Esophagus mucosa (tissue), 1 donor: ENCODE results near the gene ERVW-1. TPM values are rescaled to one million over a fixed set of nuclear protein-coding genes. Genes with fewer than 3 reads are reported as not detected.
"Not testable (repeated sequence)": the region's sequence is repeated elsewhere in the genome, so short reads cannot be mapped to it uniquely, and the experiment has no call there.

Experiments used
- ATAC-seq: fragments of 200-7000 bp; cut with Tn5 transposase; one replicate; pipeline ENCODE4 v1.9.1; 2020
- total RNA-seq: library from RNA; stranded (reverse); gene quantifications from one replicate; pipeline ENCODE4 v1.2.4, GENCODE V29; 2023
- donor health status: DM: yes; HTN: yes; CAD: no.

Gene ERVW-1, protein sequence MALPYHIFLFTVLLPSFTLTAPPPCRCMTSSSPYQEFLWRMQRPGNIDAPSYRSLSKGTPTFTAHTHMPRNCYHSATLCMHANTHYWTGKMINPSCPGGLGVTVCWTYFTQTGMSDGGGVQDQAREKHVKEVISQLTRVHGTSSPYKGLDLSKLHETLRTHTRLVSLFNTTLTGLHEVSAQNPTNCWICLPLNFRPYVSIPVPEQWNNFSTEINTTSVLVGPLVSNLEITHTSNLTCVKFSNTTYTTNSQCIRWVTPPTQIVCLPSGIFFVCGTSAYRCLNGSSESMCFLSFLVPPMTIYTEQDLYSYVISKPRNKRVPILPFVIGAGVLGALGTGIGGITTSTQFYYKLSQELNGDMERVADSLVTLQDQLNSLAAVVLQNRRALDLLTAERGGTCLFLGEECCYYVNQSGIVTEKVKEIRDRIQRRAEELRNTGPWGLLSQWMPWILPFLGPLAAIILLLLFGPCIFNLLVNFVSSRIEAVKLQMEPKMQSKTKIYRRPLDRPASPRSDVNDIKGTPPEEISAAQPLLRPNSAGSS
- total RNA-seq = not detected

DNA sequence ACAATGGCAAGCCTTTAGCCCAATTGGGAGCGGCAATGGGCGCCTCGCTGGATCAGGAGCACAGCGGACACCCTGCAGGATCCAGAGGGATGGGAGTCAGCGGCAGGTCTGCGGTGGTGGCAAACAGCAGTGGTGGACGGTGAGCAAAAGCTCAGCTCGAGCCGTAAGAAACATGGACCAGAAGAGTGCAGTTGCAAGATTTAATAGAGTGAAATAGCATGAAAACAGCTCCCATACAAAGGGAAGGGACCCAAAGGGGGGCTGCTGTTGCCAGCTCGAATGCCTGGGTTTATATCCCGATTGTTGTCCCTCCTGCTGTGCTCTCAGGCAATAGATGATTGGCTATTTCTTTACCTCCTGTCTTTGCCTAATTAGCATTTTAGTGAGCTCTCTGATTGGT, at the start of gene ERVW-1:
ERVW-1 (minus strand) TSS at position 266 of the 400 bp plus-strand sequence. CDS start 7,565 bp downstream, outside the sequence.
- ATAC-seq = not testable (repeated sequence)

DNA sequence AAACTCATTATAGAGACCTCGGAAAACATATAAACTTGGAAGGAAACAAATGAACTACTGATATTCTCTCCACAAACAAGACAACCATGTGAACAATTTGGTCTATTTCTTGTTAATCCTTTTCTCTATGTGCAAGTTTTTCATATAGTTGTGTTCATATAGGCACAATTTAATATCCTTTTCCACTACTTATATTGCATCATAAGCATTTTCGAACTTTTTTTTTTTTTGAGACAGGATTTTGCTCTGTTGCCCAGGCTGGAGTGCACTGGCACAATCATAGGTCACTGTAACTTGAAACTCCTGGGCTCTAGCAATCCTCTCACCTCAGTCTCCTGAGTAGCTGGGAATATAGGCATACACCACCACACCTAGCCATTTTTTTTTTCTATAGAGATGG, 45.4 kb upstream of the ERVW-1 start:
- ATAC-seq = no peak

DNA sequence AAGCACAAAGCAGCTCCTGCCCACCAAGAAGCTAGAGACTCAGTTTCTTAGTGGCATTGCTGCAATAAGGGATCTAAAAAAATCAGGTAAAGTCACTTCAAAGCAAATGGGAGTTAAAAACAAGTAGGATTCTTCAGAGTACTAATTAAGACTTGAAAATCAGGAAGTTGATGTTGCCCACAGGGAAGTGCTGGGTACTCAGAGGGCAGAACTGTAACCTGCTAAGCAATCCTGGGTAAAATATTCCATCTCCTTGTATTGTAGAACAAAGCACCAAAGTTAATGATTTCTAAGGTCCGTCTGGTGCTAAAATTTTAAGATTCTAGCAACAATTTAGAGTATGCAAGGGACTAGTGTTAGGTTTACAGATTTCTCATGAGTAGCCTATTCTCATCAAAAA, 42.3 kb upstream of the ERVW-1 start:
- no peak for ATAC-seq

DNA sequence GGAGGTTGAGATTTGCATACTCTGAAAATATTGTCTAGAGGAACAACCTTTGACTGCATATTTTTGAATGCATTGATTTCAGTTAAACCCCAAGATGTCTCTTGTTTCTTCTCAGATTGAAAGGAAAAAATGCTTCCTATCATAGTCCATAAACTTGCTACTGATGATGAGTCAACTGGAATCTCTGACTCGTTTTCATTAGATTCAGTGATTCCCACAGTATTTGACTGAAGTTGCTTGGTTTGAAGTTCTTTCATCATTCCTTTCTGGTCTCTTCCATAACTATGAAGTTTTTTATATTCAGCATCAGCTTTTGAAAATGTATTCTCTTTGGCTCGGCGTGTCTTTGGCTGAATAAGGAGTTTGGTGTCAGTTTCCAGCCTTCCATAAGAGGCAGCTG, 39.9 kb upstream of the ERVW-1 start:
- no peak for ATAC-seq

DNA sequence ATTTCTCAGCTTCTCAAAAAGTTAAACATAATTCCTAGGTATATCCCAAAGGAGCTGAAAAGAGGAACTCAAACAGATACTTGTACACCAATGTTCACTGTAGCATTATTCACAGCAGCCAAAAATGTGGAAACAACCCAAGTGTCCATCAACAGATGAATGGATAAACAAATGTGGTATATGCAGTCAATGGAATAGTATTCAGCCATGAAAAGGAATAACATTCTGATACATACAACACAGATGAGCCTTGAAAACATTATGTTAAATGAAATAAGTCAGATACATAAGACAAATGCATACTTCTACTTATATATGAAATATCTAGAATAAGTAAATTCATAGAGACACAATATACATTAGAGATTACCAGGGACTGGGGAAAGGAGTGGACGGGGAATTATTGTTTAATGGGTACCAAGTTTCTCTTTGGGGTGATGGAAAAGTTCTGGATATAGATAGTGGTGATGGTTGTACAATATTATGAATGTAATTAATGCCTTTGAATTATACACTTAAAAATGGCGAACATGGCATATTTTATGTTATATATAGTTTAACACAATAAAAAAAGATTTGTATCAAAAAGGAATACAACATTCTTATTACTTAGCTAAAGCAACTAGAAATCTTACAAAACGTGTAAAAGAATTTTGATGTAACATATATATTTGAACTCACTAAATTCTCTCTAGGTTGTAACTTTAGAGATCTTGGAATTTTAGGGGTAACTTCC, 35.6 kb upstream of the ERVW-1 start:
- no peak for ATAC-seq

DNA sequence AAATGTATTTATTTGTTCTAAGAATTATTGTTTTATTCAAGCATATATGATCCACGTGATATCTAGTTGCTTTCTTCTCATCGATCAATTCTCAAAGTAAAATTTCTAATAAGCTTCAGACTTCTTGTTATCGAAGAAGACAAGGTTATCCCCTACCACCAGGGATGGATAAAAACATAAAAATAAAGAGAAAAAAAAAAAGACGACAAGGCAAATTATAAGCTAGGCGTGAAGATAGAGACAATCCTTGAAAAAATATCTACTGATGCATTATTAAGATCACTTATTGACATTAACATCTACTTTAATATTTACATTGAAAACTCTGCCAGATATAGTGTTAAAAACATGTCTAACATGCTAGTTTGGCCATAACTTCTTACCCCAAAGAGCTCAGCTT, 31.2 kb upstream of the ERVW-1 start:
- no peak for ATAC-seq

DNA sequence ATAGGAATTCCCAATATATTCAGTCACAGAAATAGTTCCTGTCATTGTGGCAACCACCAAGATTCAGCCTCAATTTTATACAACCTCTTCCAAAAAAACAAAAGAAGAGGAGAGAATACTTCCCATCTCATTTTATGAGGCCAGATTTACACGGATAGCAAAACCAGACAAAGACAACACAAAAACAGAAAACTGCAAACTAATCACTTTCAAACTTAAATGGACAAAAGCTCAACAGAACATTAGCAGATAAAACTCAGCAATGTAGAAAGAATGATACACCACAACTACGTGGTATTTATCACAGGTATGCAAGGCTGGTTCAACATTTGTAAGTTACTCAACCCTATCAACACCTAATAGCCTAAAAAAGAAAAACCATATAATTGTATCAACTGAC, 28.6 kb upstream of the ERVW-1 start:
- no peak for ATAC-seq

DNA sequence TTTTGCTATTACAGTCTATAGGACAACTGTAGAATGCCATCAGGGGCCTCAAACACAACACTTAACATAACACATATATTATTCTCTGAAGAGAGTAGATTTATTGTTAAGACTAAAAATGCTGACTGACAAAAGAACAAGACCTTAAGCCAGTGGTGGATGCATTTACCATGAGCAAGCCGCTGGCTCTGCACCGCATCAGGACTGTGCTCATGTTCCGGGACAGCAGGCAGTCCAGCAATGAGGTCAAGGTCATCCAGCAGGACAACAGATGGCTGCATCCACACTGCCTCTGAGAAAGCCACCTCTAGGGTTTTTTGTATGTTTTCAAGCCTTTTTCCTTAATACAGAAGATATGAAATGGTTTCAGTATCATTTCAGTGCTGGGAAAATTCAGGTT, 26.8 kb upstream of the ERVW-1 start:
- ATAC-seq = no peak

DNA sequence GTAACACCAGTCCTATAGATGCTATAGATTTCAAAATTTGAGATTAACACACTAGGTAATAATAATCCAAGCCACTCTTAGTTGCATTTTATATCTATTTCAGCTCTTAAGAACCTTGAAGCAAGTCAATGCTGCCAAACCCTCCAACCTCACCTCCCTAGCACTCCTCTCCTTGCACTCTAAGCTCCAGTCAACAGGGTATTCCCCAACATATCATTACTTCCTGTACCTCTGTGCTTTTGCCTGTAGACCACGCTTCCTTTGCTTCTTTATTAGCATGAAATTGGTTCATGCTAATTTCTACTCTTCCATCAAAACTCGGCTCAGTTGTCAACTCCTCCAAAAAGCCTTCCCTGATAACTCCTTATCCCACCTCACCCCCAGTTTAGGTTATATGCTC, 26.0 kb upstream of the ERVW-1 start:
- no peak for ATAC-seq

DNA sequence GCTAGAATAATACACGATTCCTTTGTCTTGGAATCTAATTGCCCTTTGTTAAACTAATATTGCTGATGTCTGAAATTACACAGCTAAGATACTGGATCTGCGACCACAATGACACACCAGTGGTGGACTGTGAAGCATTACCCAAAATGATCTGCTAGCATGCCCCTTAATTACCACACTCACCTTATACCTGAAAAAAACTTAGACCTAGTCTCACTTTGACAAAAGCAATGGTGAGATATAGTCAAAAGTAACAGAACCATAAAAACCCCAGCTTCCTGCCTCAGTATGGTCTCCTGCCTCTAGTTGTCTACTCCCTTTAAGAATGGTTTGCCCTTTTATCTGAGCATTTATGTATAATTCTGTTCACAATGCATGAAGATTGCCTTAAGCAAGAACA, 20.8 kb upstream of the ERVW-1 start:
- no peak for ATAC-seq

DNA sequence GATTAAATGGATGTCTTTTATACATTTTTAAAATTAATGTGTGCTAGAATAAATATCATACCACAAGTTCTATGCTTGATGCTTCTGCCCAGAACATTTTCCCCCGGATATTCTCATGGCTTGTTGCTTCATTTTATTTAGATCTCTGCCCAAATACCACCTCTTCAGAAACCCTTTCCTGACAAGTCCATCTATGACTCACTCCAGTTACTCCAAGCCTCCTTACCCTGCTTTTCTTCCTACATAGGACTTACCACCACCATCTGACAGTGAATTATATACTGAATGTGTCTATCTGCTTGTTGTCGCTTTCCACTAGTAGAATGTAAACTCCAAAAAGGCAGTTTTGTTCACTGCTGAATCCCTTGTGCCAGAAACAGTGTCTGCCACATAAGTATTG, 19.1 kb upstream of the ERVW-1 start:
- no peak for ATAC-seq

DNA sequence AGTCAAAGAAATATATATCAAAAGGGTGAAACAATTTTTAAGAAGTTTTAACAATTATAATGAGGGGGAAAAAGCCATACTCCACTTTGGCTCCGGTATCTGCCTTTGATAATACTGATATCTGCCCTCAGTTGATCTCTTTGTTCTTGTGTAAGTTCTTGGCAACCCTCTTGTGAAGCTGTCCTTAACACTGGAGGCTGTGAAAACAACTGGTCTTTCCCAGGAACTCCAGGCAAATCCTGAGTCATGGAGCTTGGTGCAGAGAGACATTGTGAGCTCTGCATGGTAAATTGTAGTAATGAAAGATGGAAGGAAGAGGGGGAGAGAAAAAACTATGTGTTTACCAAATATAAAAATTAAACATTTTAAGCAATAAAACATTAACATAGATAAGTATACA, 11.9 kb upstream of the ERVW-1 start:
- ATAC-seq = no peak

DNA sequence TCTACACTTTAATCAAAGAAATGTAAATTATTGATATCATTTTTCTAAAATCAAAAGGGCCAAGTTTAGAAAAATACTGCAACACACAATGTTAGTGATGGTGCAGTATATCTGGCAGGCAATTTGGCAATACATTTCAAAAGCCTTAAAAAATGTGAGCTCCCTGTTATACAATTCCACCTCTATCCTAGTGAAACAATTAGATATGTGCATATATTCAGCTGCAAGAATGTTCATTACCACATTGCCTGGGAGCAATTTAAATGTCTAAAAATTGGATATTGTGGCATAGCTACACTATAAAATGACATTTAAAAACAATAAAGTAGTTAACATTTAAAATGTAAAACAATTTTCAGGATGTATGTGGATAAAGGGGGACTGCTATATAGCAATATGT, 10.1 kb upstream of the ERVW-1 start:
- ATAC-seq = no peak

DNA sequence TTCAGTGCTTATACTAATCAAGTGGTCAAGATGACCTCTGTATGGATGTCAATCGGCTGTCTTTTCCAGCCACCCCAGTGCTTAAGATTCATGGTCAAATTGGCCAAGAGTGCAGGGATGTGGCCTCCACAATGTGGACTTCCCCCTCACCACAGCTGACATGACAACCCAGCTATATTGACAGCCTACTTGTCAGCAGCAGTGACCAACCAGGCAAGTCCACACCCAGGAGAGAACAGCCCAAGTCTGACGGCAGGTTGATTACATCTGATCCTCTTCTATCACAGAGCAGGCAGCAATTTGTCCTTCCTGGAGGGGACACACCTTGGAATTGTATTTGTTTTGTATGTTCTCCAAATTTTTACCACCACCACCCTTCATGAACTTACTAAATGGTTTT, 8.2 kb upstream of the ERVW-1 start:
- peak; percentile 56 for ATAC-seq

DNA sequence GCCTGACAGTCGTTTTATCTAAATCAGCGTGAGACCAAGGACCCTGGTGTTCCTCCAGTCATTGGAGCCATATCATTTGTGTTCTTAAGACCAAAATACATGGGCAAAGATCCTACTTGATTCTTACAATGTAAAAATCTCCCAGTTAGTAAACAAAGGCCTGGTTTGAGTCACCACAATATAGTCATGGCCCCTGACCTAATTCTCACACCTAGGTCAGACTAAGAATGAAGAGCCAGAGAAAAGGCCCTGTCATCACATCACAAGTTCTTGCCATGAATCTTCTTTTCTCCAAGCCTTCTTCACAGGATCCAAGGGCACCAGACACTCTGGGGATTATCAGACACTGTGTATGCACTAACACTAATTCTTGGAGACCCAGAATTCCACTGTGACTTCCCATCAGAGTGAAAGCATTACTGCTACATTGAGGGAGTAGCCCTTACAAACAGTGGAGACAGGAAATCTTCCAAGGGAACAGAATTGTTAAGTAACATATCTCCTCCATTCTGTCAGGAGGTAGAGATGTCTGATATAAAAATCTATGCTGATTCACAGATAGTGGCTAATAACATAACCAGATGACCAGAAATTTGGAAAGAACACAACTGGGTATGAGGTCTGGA, 7.6 kb upstream of the ERVW-1 start:
- ATAC-seq = peak; percentile 64

DNA sequence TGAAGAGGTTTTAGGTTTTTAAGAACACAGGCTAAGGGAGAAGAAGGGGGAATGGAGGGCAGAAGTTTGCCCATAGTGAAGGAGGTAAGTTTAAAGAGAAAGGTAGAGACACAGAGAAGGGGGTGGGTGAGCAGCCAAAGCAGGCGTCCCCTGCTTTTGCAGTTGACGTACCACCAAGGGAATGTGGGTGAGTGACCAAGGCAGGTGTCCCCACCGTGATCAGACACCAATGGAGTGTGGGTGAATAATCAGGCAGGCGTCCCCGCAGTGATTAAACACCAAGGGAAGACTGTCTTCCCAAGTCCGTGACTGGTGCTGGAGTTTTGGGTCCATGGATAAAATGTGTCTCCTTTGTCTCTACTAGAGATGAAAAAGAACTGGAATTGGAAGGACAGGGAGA, 6.5 kb upstream of the ERVW-1 start:
- not testable (repeated sequence) for ATAC-seq

DNA sequence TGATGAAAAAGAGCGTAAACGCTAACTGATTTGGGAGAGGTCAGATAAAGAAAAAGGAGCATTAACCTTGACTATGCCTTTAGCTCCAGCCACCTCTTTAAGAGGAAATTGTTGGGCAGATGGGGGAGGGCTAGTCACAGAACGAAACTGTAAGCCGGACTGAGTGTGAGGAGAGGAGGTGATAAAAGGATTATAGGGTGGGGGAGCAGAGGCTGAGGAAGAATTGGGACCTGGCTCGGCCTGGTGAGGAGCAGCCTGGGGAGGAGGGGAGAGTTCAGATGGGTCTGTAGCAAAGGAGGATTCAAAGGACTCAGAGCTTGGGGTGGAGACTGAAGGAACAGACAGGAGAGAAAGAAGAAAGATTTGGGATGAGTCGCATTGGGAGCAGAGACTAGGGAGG, 5.9 kb upstream of the ERVW-1 start:
- ATAC-seq = not testable (repeated sequence)

DNA sequence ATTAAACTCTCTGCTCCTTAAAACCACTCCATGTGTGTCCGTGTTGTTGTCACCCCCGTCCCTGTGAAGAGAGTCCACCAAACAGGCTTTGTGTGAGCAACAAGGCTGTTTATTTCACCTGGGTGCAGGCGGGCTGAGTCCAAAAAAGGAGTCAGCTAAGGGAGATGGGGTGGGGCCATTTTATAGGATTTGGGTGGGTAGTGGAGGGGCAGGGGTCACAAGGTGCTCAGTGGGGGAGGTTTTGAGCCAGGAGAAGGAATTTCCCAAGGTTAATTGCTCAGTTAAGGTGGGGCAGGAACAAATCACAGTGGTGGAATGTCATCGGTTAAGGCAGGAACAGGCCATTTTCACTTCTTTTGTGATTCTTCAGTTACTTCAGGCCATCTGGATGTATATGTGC, 1.4 kb upstream of the ERVW-1 start:
- not testable (repeated sequence) for ATAC-seq

DNA sequence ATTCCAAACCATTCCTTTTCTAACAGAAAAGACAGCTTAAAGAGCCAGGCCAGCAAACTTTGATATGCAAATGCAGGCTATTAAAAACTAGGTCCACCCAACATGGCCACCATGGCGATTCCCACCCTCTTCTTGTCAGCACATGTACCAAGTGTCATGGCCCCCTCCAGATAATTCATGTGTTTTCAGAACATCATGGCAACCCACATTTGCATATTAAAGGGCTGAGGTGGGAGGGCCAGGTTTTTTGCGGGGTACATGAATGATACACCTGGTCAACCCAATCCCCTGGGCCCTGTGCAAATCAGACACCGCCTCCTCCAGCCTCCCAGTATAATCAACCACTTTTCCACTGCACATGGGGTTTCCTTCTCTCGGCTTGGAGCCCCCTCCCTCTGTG, 965 bp upstream of the ERVW-1 start:
- no peak for ATAC-seq

DNA sequence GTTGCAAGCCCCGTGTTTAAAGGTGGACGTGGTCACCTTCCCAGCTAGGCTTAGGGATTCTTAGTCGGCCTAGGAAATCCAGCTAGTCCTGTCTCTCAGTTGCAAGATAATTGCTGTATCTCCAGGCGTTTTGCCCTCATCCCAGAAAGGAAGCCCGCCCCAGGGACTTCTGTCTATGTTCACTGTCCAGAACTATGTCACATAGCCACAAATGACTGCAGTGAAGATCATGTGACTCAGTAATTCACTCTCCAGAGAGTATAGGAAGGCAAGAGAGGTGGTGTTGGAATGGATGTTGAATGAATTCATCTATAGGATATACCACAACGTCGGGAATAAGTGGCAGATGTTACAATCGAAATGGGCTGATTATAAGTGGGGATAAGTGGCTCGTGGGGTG, 349 bp upstream of the ERVW-1 start:
- no peak for ATAC-seq

DNA sequence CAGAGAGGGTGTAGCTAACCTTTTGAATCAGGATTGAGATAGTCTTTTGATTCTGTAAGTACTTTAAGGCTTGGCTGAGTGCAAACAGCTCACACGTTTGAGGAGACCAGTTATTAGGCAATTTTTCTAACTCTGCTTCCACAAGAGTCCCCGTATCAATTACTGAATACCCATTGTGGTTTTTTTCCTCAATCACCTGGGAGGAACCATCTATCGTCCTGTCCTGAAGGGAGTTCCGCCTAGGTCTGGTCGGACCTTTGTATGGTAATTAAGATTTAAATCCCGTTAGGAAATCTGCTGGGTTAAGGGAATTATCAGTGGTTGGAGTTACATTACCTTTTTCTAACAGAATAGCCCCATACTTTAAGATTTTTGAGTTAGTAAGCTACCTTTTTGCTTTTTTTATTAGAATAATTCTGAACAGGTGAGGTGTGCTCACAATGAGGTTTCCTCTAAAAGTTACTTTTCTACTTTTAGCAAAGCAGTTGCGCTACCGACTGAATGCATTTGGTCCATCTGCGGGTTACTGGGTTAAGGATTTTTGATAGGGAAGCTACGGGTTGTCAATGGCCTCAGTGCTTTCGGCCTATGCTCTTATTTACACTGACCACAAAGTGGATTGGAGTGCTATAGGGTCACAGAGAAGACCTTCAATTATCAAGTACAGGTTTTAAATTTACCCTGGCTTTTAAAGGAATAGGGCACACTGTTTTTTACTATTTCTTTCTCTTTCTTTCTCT, 1.7 kb downstream of the ERVW-1 start:
- not testable (repeated sequence) for ATAC-seq

DNA sequence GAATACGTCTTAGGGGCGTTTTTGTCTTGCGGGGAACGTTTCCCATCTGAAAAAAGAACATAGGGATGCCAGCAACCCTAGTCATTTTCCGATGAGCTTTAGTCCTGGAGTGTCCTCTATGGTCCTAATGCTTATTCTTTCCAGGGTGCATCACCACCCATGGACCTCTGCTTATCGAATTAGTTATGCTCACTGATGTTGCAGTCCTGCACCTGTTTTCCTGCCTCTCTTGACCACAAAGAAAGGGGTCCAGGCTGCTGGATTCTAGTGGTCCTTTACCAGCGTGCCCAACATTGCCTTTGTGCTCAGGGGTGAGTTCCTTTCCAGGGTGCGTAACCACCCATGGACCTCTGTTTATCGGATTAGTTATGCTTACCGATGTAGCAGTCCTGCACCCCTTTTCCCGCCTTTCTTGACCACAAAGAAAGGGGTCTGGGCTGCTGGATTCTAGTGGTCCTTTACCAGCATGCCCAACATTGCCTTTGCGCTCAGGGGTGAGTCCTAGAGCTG, 2.4 kb downstream of the ERVW-1 start:
- ATAC-seq = not testable (repeated sequence)
